T-helper 1 cell (primary cell): ENCODE results near the gene SLFN13.
"Not testable (repeated sequence)": the region's sequence is repeated elsewhere in the genome, so short reads cannot be mapped to it uniquely, and the experiment has no call there.

ENCODE experiments used
- DNase-seq, 5 donors: peaks; one replicate each; pipeline ENCODE4 v3.0.0-alpha.2; 2012 to 2020

The SLFN13 gene

DNA sequence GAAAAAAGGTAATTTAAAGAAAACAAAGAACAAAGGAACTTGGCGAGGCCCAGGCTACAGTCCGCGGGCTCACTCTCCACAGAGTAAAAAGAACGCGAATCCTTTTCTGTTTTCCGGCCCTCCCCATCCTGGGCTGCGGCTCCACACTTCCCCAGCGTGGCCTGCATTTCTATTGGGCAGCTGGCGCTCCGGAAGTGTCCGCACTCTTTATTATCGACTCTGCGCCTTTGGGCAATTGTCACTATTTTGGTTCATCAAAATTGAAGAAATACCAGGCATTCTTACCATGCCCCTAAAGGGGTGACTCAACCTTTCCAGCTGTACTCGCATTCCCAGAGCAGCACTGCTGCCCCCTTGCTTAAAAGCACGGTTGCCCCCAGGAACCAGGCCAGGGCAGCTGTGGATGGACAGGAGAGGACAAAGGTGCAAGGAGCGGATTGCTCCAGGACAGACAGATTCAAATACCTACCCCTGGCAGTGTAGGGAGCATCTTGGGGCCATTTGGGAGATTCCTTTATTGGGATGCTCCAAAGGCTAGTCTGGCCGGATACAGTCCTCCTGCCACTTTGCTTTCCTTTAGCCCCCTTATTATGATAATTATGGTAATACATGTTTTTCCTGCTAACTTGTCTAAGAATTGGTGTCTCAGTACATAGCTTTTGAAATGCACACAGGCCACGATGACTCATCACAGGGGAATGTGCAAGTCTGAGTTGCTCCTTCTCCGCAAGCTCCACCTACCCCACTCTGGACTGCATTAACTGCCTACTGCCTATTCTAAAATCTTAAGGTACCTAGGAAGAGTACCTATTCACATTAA is 15.3 kb downstream of the SLFN13 start:
- peak in 4 of 5 donors; percentile 14 to 83 (median 22) for DNase-seq

DNA sequence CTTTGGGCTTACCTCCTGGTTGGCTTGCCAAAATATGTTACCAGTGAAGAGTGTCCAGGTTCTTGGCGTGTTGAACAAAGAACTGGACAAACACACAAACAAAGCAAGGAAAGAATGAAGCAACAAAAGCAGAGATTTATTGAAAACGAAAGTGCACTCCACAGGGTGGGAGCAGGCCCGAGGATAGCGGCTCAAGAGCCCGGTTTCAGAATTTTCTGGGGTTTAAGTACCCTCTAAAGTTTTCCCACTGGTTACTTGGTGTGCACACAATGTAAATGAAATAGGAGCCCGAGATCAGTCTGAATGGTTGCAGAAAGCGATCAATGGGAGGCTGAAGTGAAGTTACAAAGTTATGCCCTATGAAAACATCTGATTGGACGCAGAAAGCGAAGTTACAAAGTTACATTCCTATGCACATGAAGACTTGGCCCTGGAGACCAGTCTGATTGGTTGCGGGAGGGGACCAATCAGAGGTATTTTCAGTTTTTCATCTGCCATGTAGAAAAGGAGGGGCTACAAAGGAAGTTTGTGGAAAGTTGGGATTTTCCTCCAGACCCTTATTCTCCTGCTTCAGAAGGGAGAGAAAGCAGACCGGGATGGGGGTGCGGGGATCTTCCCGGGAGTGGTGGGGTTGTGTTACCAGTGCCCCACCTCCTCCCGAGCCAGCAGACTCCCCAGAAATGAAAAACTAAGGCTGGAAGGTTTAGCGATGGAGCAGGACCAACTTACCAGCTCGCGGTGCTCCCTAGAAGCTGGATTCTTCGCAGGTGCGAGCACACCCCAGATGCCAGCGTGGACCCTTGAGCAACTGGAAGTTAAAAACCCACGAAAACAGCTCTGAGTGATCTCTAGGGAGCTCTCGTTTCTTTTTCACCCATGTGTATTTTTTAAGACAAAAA is 16.1 kb downstream of the SLFN13 start, which contains the start of gene SLFN12:
Gene SLFN12 (minus strand): TSS at position 325 of the 899 bp plus-strand sequence. CDS start 9,472 bp downstream, outside the sequence.
- DNase-seq: peak in 4 of 5 donors; percentile 34 to 70 (median 38)

DNA sequence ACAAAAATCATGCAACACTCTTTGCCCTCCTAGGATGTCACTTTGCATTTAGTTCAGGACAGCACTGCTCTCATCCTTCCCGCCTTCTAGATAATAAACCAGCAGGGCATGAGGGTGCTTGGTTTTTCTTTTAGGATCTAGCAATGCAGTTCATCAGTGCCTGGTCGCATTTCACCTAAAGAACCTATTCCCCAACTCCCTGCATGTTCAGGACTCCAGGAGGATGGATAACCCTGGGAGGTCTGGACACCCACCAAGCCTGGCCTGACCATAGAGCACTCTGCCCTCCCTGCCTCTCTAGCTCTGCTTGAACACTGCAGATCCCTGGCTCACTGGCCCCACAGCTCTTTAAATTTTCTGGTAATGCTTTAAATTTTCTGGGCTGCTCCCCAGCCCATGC is 18.9 kb downstream of the SLFN13 start:
- DNase-seq: no peak

DNA sequence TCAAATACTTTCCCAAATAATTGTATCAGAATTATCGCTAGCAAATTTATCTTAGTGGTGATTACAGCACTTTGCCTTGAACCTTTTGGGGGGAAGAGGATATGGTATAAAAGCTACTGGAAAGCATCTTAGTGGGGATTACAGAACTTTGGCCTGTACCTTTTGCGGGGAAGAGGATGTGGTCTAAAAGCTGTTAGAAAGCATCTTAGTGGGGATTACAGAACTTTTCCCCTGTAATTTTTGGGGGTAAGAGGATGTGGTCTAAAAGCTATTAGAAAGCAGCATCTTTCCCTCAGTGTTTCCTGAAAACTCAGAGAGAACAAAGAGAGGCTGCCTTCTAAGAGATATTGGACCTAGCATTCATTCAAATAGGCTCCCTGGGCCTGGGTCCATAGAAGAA is 20.3 kb downstream of the SLFN13 start:
- peak in 1 of 5 donors; percentile 8 for DNase-seq

DNA sequence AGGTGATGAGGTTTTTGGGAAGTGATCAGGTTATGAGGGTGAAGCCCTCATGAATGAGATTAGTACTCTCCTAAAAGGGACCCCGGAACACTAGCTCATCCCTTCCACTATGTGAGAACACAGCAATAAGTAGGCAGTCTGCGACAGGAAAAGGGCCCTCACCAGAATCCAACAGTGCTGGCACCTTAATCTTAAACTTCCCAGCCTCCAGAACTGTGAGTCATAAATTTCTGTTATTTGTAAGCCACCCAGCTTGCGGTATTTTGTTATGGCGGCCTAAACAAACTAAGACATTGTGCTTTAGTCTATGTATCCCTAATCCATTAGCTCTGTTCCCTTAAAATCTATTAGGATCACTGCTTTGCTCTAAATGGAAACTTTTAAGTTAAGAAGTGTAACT is 24.8 kb downstream of the SLFN13 start:
- no peak for DNase-seq

DNA sequence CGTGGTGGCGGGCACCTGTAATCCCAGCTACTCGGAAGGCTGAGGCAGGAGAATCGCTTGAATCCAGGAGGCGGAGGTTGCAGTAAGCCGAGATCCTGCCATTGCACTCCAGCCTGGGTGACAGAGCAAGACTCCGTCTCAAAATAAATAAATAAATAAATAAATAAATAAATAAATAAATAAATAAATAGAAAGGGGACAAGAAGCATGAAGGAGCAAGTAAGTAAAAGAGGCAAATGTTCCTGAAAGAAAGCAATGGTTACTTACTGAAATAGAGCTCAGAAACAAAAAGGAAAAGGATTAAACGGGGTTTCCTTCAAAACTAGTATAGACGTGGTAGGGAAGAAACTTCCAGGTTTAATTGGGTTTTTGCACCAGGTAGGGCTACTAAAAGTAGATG is 27.5 kb downstream of the SLFN13 start:
- DNase-seq: not testable (repeated sequence)

DNA sequence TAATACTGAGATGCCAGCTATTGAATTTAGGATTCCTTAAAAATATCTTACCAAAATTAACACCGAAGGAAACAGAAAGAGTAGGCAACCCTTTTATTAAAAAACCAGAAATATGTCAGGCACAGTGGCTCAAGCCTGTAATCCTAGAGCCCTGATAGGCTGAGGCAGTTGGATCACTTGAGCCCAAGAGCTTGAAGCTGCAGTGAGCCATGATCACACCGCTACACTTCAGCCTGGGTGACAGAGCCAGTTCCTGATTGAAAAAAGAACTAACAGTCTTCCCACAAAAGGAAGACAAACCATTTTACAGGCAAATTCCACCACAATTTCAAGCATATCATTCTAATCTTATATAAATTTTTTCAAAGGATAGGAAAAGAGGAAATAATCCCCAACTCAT is 31.9 kb downstream of the SLFN13 start:
- DNase-seq: no peak

DNA sequence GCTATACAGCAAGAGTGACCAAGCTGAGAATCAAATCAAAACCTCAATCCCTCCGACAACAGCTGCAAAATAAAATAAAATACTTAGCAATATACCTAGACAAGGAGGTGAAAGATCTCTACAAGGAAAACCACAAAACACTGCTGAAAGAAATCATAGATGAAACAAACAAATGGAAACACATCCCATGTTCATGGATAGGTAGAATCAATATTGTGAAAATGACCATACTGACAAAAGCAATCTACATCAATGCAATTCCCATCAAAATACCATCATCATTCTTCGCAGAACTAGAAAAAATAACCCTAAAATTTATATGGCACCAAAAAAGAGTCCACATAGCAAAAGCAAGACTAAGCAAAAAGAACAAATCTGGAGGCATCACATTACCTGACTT is 33.9 kb downstream of the SLFN13 start:
- DNase-seq: not testable (repeated sequence)

DNA sequence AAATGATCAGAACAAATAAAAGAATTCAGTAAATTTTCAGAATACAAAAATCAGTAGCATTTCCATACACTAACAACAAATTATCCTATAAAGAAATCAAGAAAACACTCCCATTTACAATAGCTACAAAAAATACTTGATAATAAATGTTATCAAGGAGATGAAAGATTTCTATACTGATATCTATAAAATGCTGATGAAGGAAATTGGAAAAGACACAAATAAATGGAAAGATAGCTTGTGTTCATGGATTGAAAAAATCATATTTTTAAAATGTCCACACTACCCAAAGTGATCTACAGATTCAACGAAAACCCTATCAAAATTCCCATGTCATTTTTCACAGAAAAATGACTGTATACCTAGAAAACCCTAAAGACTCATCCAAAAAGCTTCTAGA is 34.3 kb downstream of the SLFN13 start:
- no peak for DNase-seq

DNA sequence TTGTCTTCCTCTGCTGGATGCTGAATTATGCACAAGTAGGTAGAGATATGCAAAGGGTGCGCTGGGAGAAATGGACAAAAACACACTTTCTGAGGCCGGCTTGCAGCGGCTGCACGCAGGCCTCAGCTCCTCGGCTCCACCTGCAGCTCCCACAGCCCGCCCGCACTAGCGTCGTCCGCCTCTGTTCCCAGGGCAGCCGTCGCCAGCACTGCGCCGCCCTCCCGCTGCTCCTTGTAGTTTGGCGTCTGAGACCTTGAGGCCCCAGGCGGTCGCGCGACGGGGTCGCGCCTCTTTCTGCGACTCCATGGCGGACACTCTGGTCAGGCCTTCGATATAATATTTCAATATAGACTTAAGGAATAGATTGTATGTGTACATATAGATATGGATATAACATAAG is 41.0 kb downstream of the SLFN13 start:
- DNase-seq: no peak

DNA sequence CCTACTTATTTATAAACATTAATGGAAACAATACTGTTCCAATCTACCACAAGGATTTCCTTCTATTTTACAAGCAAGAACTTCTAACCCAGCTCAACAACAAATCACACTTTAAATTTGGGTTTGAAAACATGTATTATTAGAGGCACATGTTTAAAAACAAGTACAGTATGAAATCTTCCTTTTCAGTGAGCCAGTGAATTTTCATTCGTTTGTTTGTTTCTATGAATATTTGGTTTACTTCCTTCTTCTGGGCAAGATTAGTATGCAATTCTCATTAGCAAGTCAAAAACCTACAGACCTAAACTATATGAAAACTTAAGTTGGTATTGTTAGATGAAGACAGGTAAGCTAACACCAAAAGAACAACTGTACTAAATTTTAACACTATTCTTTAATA is 42.0 kb downstream of the SLFN13 start:
- DNase-seq: no peak

DNA sequence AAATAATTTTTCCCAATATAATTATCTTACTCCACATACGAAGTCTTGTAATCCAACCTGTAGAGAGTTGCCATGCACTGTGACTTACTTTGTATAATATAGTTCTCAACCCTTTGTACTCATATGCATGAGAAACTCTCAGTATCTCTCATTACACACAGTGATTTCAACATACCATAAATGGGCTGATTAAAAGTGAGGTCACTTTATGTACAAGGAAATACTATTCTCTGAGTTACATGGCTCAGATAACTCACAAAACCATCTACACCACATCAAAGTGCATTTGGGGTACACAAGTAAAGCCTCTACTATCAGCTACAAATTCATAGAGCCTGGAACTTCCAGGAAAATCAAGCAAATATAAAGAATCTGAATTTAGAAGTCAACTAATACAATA is 44.2 kb downstream of the SLFN13 start:
- peak in 1 of 5 donors; percentile 12 for DNase-seq

DNA sequence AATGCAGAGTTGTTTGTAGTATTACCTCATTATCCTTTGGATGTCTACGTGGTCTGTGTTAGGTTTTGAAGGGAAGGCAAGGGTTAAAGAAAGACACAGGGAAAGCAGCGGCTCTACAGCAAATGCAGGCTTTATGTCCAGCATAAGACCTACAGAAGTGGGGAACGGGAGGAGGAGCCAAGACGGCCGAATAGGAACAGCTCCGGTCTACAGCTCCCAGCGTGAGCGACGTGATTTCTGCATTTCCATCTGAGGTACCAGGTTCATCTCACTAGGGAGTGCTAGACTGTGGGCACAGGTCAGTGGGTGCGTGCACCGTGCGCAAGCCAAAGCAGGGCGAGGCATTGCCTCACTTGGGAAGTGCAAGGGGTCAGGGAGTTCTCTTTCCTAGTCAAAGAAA is 54.8 kb downstream of the SLFN13 start:
- not testable (repeated sequence) for DNase-seq

DNA sequence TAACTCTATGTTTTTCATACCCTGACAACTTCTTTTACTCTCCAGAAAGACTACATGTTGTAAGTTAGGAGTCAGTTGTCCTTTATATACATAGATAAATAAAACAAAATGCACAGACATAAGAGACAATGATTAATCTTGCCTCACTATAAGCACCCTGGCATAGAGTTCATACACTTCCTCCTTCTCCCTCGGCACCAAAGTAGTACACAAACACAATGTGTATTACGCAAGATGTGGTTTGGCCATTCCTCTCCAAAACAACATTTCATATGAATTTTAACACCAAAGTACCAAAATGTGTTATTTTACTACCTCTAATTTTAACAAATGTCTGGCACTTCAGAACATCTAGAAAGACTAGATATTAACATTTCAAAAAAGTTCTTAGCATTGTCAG is 57.9 kb downstream of the SLFN13 start:
- DNase-seq: no peak

DNA sequence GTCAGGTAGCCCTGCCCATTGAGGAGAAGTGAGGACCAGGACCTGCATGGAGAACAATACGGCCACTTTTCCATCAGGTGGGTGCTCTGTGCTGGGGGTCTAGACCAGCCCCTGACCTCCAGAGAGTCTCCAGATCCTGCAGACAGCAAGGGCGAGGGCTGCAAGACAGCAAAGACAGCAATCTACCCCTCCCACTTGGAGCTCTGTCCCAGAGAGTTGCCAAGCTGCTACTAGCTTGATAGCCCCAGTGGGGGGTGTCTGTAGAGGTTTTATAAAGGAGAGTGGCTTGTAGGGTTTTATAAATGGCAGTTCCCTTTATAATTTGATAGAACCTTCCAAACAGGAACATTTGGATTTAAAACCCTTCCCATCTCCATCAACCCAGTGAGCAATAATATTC is 58.4 kb downstream of the SLFN13 start:
- no peak for DNase-seq

DNA sequence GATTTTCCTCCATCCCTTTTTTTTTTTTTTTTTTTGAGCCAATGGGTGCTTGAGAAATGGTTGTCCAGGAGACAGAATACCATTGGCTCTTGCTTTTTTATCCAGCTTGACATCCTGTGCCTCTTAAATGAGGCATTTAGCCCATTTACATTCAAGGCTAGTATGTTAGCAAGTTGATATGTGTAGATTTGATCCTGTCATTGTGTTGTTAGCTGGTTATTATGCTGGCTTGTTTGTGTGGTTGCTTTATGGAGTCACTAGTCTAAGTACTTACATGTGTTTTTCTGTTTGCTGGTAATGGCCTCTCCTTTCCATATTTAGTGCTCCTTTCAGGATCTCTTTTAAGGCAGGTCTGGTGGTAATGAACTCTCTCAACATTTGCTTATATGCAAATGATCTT is 61.1 kb downstream of the SLFN13 start:
- no peak for DNase-seq
